ENCODE results near the gene EFCAB13.
"Not testable (repeated sequence)": the region's sequence is repeated elsewhere in the genome, so short reads cannot be mapped to it uniquely, and the experiment has no call there.

Gene EFCAB13

GRCh38 chr17:47432240-47432639, 108.5 kb downstream of the EFCAB13 start:
- not testable (repeated sequence) for DNase-seq

- DNase-seq, result no peak
Measured at GRCh38 chr17:47465165-47465564, 141.4 kb downstream of the EFCAB13 start.

- not testable (repeated sequence) for DNase-seq
Measured at GRCh38 chr17:47466976-47467375, 143.2 kb downstream of the EFCAB13 start.

GRCh38 chr17:47470836-47471235, 147.1 kb downstream of the EFCAB13 start:
- no peak for DNase-seq

GRCh38 chr17:47472073-47472472, 148.3 kb downstream of the EFCAB13 start:
- DNase-seq, result not testable (repeated sequence)

Measured in NCI-H2081 treated with DMSO at 0.1 percent for 48 hours (cell line).